Kidney (tissue), 14 donors: Measurements from ENCODE around the gene LAMB2. TPM values are rescaled to one million over a fixed set of nuclear protein-coding genes. Genes with fewer than 3 reads are reported as not detected.

Source experiments
- DNase-seq, 5 donors: peaks; one replicate each; pipeline ENCODE4 v3.0.0-alpha.2; 2013 to 2020
- FAIRE-seq: peaks from 2 replicates; lab custom pipeline; 2012; peaks lifted over from hg19 to GRCh38; lab: Jason Lieb, UNC
- H3K27ac ChIP-seq, 2 donors: one replicate each; pipeline ENCODE4 v1.7.0; 2013; ENCODE audit warnings: low read depth in 2 of 2, low read length in 2 of 2, inconsistent platforms in 1 of 2
- H3K27me3 ChIP-seq: one replicate; pipeline ENCODE4 v1.7.1; 2013; ENCODE audit warnings: low read length, inconsistent platforms; ENCODE audit not compliant: control insufficient read depth, insufficient read depth
- H3K36me3 ChIP-seq, 3 donors: one replicate each; pipeline versions ENCODE4 v1.7.0 to v1.7.1; 2013; ENCODE audit warnings: low read length in 3 of 3, control low read depth in 1 of 3, inconsistent platforms in 1 of 3; ENCODE audit not compliant: insufficient read depth in 3 of 3, control insufficient read depth in 2 of 3
- H3K4me1 ChIP-seq, 3 donors: one replicate each; pipeline versions ENCODE4 v1.7.0 to v1.7.1; 2013; ENCODE audit warnings: low read length in 3 of 3, inconsistent platforms in 1 of 3, low read depth in 1 of 3; ENCODE audit not compliant: control insufficient read depth in 2 of 3, insufficient read depth in 2 of 3
- H3K4me3 ChIP-seq, 3 donors: one replicate each; pipeline versions ENCODE4 v1.7.0 to v1.8.1; 2013; ENCODE audit warnings: low read length in 3 of 3, control low read depth in 1 of 3, inconsistent platforms in 1 of 3
- H3K9ac ChIP-seq, 3 donors: one replicate each; pipeline versions ENCODE4 v1.7.0 to v1.7.1; 2013; ENCODE audit warnings: low read length in 3 of 3, control low read depth in 1 of 3, inconsistent platforms in 1 of 3
- H3K9me3 ChIP-seq, 3 donors: one replicate each; pipeline versions ENCODE4 v1.7.0 to v1.7.1; 2013; ENCODE audit warnings: low read length in 3 of 3, control low read depth in 1 of 3, inconsistent platforms in 1 of 3; ENCODE audit not compliant: control insufficient read depth in 2 of 3, insufficient read depth in 1 of 3
- CTCF ChIP-seq: IDR thresholded peaks from 3 replicates; pipeline ENCODE4 v1.5.1; 2012; ENCODE audit warnings: mild to moderate bottlenecking, moderate library complexity, borderline replicate concordance; ENCODE audit not compliant: insufficient read depth; ENCODE audit errors: extremely low read depth
- intact Hi-C: fragments of 100-400 bp; cut with DNase I; formaldehyde crosslinking; loops from one replicate; pipeline ENCODE4 v1.11.1; 2022
- polyA plus RNA-seq: library from polyadenylated mRNA; stranded (reverse); fragments of 350-450 nt; fragmentation: Illumina TruSeq; extraction: RNeasy Lipid Tissue Mini Kit (QIAGEN cat#74804); gene quantifications from one replicate; pipeline ENCODE4 v1.2.3, GENCODE V29; 2014; ENCODE audit warnings: low read depth, low replicate concordance; ENCODE audit not compliant: insufficient read depth
- total RNA-seq: library from RNA; stranded (reverse); fragmentation: NEBNext Ultra II Directional; extraction: Animal tissue kit (Norgen Biotek cat#: 25700); gene quantifications from one replicate; pipeline ENCODE4 v1.2.1, GENCODE V29; 2021
- donor health status: control.
- donor health status: control.
- donor health status: control.
- donor health status: control.
- donor health status: control.
- donor health status: DM: yes; HTN: yes; CAD: no.
- donor health status: Normal renal cell carcinoma (clear cell type).

The LAMB2 gene
- total and polyA plus RNA-seq, 2 donors from 2014 or later = 444 to 460 TPM

DNA sequence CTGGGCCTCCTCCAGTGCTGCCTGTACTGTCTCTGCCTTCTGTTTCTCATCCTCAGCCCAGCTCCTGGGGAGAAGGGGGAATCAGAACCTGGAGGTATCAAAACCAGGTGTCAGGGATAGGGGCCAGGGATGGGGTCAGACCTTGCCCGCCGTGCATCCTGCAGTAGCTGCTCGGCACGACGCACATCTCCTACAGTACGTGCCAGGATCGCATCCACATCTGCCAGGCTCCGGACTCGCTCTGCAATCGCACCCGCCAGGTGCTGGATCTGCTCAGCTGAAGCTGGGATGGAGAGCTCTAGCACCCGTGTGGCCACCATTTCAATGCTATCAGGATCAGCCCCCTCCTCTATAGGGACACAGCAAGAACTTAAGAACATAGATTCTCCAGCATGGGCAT is 10.8 kb downstream of the LAMB2 start:
- peaks cover 3 to 15% (median 10%) of the 10 kb centered on the region in 3 donors for H3K4me1 ChIP-seq
- H3K4me3 ChIP-seq = no peak overlapping the region
- H3K27me3 ChIP-seq = no peaks in the 10 kb centered on the region
- peaks cover 11 to 69% (median 45%) of the 10 kb centered on the region in 3 donors for H3K36me3 ChIP-seq
- FAIRE-seq (no peak), DNase-seq (no peak)
- TF ChIP-seq CTCF = no peak
- H3K9ac ChIP-seq = no peak overlapping the region
- intact Hi-C loops = no loop called here
- no peaks in the 10 kb centered on the region for H3K9me3 ChIP-seq
- no peak overlapping the region for H3K27ac ChIP-seq

GRCh38 chr3:49121132-49121736 is 11.6 kb downstream of the LAMB2 start:
- Histone ChIP-seq H3K27me3 (no peaks in the 10 kb centered on the region), H3K27ac (peak overlapping the region; percentile 86 to 95), H3K9me3 (no peaks in the 10 kb centered on the region), H3K9ac (peak overlapping the region in 1 of 3 donors; percentile 46), H3K4me3 (peak overlapping the region in 1 of 3 donors; percentile 80), H3K36me3 (peaks cover 12 to 76% (median 50%) of the 10 kb centered on the region in 3 donors), H3K4me1 (peaks cover 3 to 15% (median 10%) of the 10 kb centered on the region in 3 donors)
- TF ChIP-seq CTCF = no peak
- FAIRE-seq = no peak
- DNase-seq = no peak
- intact Hi-C loops = no loop called here

DNA sequence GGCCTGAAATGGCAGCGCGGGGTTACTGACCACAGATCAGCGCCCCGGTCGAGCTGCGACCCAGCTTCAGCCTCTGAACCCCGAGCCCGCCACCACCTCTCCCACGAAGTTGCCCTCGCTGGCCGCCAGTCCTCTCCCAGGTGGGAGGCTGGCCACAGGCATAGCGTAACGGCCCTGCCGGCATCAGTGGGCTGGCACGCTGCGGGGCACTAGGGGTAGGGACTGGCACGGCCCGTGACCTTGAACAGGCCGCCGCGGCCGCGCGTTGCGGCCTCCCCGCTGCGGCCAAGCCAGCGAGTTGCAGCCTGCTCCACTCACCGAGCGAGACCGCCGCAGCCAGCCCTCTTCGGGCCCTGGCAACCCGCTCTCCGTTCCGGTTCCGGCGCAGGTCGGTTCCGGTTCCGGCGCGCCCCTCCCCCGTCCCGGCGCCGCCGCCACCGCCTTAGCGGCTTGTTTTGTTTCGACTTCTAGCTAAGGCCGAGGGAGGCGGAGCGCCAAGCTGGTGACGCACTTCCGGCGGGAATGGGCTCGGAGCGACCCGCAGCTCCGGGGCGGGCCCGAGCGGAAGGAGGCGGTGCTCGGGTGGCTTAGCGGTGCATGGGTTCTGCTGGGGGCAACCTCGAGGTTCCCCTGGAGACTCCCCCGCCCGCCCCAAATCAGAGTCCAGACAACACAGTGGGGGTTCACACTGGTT is 12.3 kb downstream of the LAMB2 start, which contains the start of gene USP19:
Gene USP19, minus strand, starts transcription at position 386 of the 694 bp plus-strand sequence. CDS start 1,678 bp downstream, outside the sequence.
- H3K9me3 ChIP-seq = no peaks in the 10 kb centered on the region
- H3K36me3 ChIP-seq = peaks cover 12 to 76% (median 48%) of the 10 kb centered on the region in 3 donors
- DNase-seq (peak; percentile 94 to 98 (median 97)), FAIRE-seq (no peak)
- peak within 1 kb of the TSS; percentile 80 to 92 (median 91) for H3K4me3 ChIP-seq
- peak within 1 kb of the TSS; percentile 86 to 95 for H3K27ac ChIP-seq
- no peaks in the 10 kb centered on the region for H3K27me3 ChIP-seq
- no peak for TF ChIP-seq CTCF
- intact Hi-C loops = no loop called here
- peak within 1 kb of the TSS; percentile 89 to 91 (median 90) for H3K9ac ChIP-seq
- H3K4me1 ChIP-seq = peaks cover 3 to 15% (median 10%) of the 10 kb centered on the region in 3 donors
